ENCODE measurements around the gene KCNK7.

DNA sequence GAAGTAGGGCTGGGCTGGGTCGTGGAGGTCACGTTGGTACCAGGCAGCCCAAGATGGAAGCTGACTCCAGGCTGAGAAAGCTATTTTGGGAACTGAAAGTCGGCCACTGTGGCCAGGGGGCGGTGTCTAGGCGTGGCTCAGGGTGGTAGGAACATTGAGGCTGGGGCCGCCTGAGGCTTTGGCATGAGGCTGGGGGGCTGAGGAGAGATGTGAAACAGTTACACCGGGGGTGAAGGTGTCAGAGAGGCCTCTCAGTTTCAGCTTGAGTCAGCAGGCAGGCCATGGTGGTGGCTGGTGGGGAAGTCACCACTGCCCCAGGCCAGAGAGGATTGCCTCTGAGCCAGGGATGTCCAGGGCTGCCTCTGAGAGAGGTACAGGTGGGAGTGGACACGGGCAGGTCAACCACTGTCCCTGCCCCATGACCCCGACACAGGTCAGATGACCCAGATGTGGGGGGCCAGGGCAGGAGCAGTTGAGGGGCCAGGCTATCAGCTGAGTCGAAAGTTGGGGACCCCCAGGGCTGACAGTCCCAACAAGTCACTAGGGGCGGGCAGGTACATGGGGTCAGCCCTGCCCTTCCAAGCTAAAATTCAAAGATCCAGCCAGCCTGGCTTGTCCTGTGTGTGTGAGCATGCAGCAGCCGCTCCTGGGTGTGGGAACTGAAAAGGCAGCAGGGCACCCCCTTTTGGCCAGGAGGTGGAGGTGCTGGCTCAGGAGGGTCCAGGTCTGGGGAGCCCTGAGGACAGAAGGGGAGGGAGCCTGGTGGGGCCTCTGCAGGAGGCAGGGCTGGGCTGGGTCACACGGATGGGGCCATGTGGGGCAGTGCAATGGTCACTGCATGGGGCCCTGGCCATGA is 7.2 kb downstream of the KCNK7 start:
- TF ChIP-seq GATA2 (IDR thresholded peaks at IDR 0.05; ENCODE audit: low read depth, low read length): no peak
- no peak for TF ChIP-seq GATA3 (IDR thresholded peaks at IDR 0.05; ENCODE audit: low read depth, low read length)
